Measurements from ENCODE around the gene HDAC4. TPM values are rescaled to one million over a fixed set of nuclear protein-coding genes. Genes with fewer than 3 reads are reported as not detected.

Gene HDAC4
- total RNA-seq, 5 donors from 2014 or later (not counting 1 experiment from before 2014, with no cell fraction given), result 44.8 to 80.2 (median 60.9) TPM

GRCh38 chr2:239132156-239132709 lies 268.6 kb downstream of the HDAC4 start:
- ChIA-PET CTCF (no interaction called here), POLR2A (no interaction called here)
- H3K27me3 Mint-ChIP-seq, result no peaks in the 10 kb centered on the region
- peaks cover 21 to 79% of the 10 kb centered on the region in 2 donors for H3K36me3 ChIP-seq (ENCODE audit: control insufficient read depth in 2 of 2, extremely low read depth in 1 of 2, insufficient read depth in 1 of 2, low read length in 1 of 2)
- peaks cover 0 to 3% of the 10 kb centered on the region in 2 experiments for H3K4me1 ChIP-seq (ENCODE audit: control insufficient read depth in 1 of 2, extremely low read depth in 1 of 2, insufficient read depth in 2 of 2, low read length in 2 of 2)
- no peaks in the 10 kb centered on the region for H3K4me1 Mint-ChIP-seq
- ATAC-seq (replicated peaks in 1 of 4), result no peak
- H3K4me3 ChIP-seq (ENCODE audit: control insufficient read depth in 1 of 2, extremely low read depth in 1 of 2, low read length in 1 of 2), result no peak overlapping the region
- H3K4me3 Mint-ChIP-seq, result no peak overlapping the region
- peaks cover 0 to 4% (median 4%) of the 10 kb centered on the region in 3 donors for H3K9me3 Mint-ChIP-seq
- no peak overlapping the region for H3K27ac ChIP-seq (ENCODE audit: low read length)
- no peaks in the 10 kb centered on the region for H3K9me3 ChIP-seq
- WGBS (ENCODE audit: insufficient coverage), result 97% methylated on average over 12 of the region's 17 CpGs
- H3K36me3 Mint-ChIP-seq, result peaks cover 69% of the 10 kb centered on the region
- no peak overlapping the region for H3K27ac Mint-ChIP-seq
- DNase-seq, result no peak
- H3K27me3 ChIP-seq (replicated peaks in 1 of 2; ENCODE audit: control insufficient read depth in 2 of 2, extremely low read depth in 1 of 2, insufficient read depth in 2 of 2, low read length in 1 of 2), result no peaks in the 10 kb centered on the region

GRCh38 chr2:239131521-239131920 lies 269.3 kb downstream of the HDAC4 start:
- 95% methylated on average over 7 of the region's 10 CpGs for WGBS (ENCODE audit: insufficient coverage)
- Mint-ChIP-seq H3K36me3 (peaks cover 66% of the 10 kb centered on the region), H3K27me3 (no peaks in the 10 kb centered on the region), H3K27ac (no peak overlapping the region), H3K4me1 (no peaks in the 10 kb centered on the region), H3K9me3 (peaks cover 0 to 4% (median 3%) of the 10 kb centered on the region in 3 donors), H3K4me3 (no peak overlapping the region)
- Histone ChIP-seq H3K27me3 (replicated peaks in 1 of 2; ENCODE audit: control insufficient read depth in 2 of 2, extremely low read depth in 1 of 2, insufficient read depth in 2 of 2, low read length in 1 of 2) (no peaks in the 10 kb centered on the region), H3K27ac (ENCODE audit: low read length) (no peak overlapping the region), H3K4me3 (ENCODE audit: control insufficient read depth in 1 of 2, extremely low read depth in 1 of 2, low read length in 1 of 2) (no peak overlapping the region), H3K36me3 (ENCODE audit: control insufficient read depth in 2 of 2, extremely low read depth in 1 of 2, insufficient read depth in 1 of 2, low read length in 1 of 2) (peaks cover 24 to 81% of the 10 kb centered on the region in 2 donors), H3K4me1 (ENCODE audit: control insufficient read depth in 1 of 2, extremely low read depth in 1 of 2, insufficient read depth in 2 of 2, low read length in 2 of 2) (no peaks in the 10 kb centered on the region), H3K9me3 (no peaks in the 10 kb centered on the region)
- DNase-seq (no peak), ATAC-seq (replicated peaks in 1 of 4) (no peak)
- CTCF ChIA-PET, result no interaction called here
- POLR2A ChIA-PET, result no interaction called here

- Histone ChIP-seq H3K4me1 (ENCODE audit: control insufficient read depth in 1 of 2, extremely low read depth in 1 of 2, insufficient read depth in 2 of 2, low read length in 2 of 2) (no peaks in the 10 kb centered on the region), H3K27ac (ENCODE audit: low read length) (no peak overlapping the region), H3K36me3 (ENCODE audit: control insufficient read depth in 2 of 2, extremely low read depth in 1 of 2, insufficient read depth in 1 of 2, low read length in 1 of 2) (peaks cover 30 to 81% of the 10 kb centered on the region in 2 donors), H3K9me3 (no peaks in the 10 kb centered on the region), H3K27me3 (replicated peaks in 1 of 2; ENCODE audit: control insufficient read depth in 2 of 2, extremely low read depth in 1 of 2, insufficient read depth in 2 of 2, low read length in 1 of 2) (no peaks in the 10 kb centered on the region), H3K4me3 (ENCODE audit: control insufficient read depth in 1 of 2, extremely low read depth in 1 of 2, low read length in 1 of 2) (no peak overlapping the region)
- no peak for ATAC-seq (replicated peaks in 1 of 4)
- Mint-ChIP-seq H3K9me3 (no peaks in the 10 kb centered on the region), H3K36me3 (peaks cover 65% of the 10 kb centered on the region), H3K4me3 (no peak overlapping the region), H3K4me1 (no peaks in the 10 kb centered on the region), H3K27me3 (no peaks in the 10 kb centered on the region), H3K27ac (no peak overlapping the region)
- ChIA-PET CTCF (no interaction called here), POLR2A (no interaction called here)
- DNase-seq, result no peak
- 98% methylated on average over 15 of the region's 16 CpGs for WGBS (ENCODE audit: insufficient coverage)
These were observed 270.0 kb downstream of the HDAC4 start for GRCh38 chr2:239130786-239131325.

- no peaks in the 10 kb centered on the region for H3K4me1 Mint-ChIP-seq
- Histone ChIP-seq H3K27me3 (replicated peaks in 1 of 2; ENCODE audit: control insufficient read depth in 2 of 2, extremely low read depth in 1 of 2, insufficient read depth in 2 of 2, low read length in 1 of 2) (no peaks in the 10 kb centered on the region), H3K36me3 (ENCODE audit: control insufficient read depth in 2 of 2, extremely low read depth in 1 of 2, insufficient read depth in 1 of 2, low read length in 1 of 2) (peaks cover 33 to 82% of the 10 kb centered on the region in 2 donors), H3K4me3 (ENCODE audit: control insufficient read depth in 1 of 2, extremely low read depth in 1 of 2, low read length in 1 of 2) (no peak overlapping the region), H3K4me1 (ENCODE audit: control insufficient read depth in 1 of 2, extremely low read depth in 1 of 2, insufficient read depth in 2 of 2, low read length in 2 of 2) (no peaks in the 10 kb centered on the region), H3K27ac (ENCODE audit: low read length) (no peak overlapping the region), H3K9me3 (no peaks in the 10 kb centered on the region)
- ChIA-PET POLR2A (no interaction called here), CTCF (no interaction called here)
- no peak overlapping the region for H3K27ac Mint-ChIP-seq
- no peak overlapping the region for H3K4me3 Mint-ChIP-seq
- H3K9me3 Mint-ChIP-seq, result no peaks in the 10 kb centered on the region
- 89% methylated on average over 9 of the region's 9 CpGs for WGBS (ENCODE audit: insufficient coverage)
- peaks cover 65% of the 10 kb centered on the region for H3K36me3 Mint-ChIP-seq
- no peak for DNase-seq
- ATAC-seq (replicated peaks in 1 of 4), result no peak
- H3K27me3 Mint-ChIP-seq, result no peaks in the 10 kb centered on the region
These were observed 270.8 kb downstream of the HDAC4 start for GRCh38 chr2:239130041-239130440.

- 93% methylated on average over 5 of the region's 8 CpGs for WGBS (ENCODE audit: insufficient coverage)
- POLR2A ChIA-PET, result no interaction called here
These were observed 271.5 kb downstream of the HDAC4 start for GRCh38 chr2:239129147-239129920.

GRCh38 chr2:239128706-239129105 lies 272.1 kb downstream of the HDAC4 start:
- H3K4me1 ChIP-seq (ENCODE audit: control insufficient read depth in 1 of 2, extremely low read depth in 1 of 2, insufficient read depth in 2 of 2, low read length in 2 of 2), result no peaks in the 10 kb centered on the region
- peaks cover 33 to 79% of the 10 kb centered on the region in 2 donors for H3K36me3 ChIP-seq (ENCODE audit: control insufficient read depth in 2 of 2, extremely low read depth in 1 of 2, insufficient read depth in 1 of 2, low read length in 1 of 2)
- no peaks in the 10 kb centered on the region for H3K4me1 Mint-ChIP-seq
- no peaks in the 10 kb centered on the region for H3K27me3 ChIP-seq (replicated peaks in 1 of 2; ENCODE audit: control insufficient read depth in 2 of 2, extremely low read depth in 1 of 2, insufficient read depth in 2 of 2, low read length in 1 of 2)
- 94% methylated on average over 13 of the region's 13 CpGs for WGBS (ENCODE audit: insufficient coverage)
- no peak overlapping the region for H3K27ac ChIP-seq (ENCODE audit: low read length)
- no peak overlapping the region for H3K27ac Mint-ChIP-seq
- DNase-seq (no peak), ATAC-seq (replicated peaks in 1 of 4) (no peak)
- peaks cover 62% of the 10 kb centered on the region for H3K36me3 Mint-ChIP-seq
- no peak overlapping the region for H3K4me3 Mint-ChIP-seq
- H3K9me3 ChIP-seq, result no peaks in the 10 kb centered on the region
- no peaks in the 10 kb centered on the region for H3K9me3 Mint-ChIP-seq
- H3K4me3 ChIP-seq (ENCODE audit: control insufficient read depth in 1 of 2, extremely low read depth in 1 of 2, low read length in 1 of 2), result no peak overlapping the region
- ChIA-PET CTCF (no interaction called here), POLR2A (no interaction called here)
- H3K27me3 Mint-ChIP-seq, result no peaks in the 10 kb centered on the region

More at GRCh38 chr2:239129147-239129920, 271.5 kb downstream of the HDAC4 start:
- ATAC-seq (replicated peaks in 1 of 4), result no peak
- no peaks in the 10 kb centered on the region for H3K9me3 ChIP-seq
- H3K4me1 Mint-ChIP-seq, result no peaks in the 10 kb centered on the region
- no peaks in the 10 kb centered on the region for H3K9me3 Mint-ChIP-seq
- no peak overlapping the region for H3K4me3 ChIP-seq (ENCODE audit: control insufficient read depth in 1 of 2, extremely low read depth in 1 of 2, low read length in 1 of 2)
- peaks cover 35 to 82% of the 10 kb centered on the region in 2 donors for H3K36me3 ChIP-seq (ENCODE audit: control insufficient read depth in 2 of 2, extremely low read depth in 1 of 2, insufficient read depth in 1 of 2, low read length in 1 of 2)
- no peak overlapping the region for H3K27ac ChIP-seq (ENCODE audit: low read length)
- no peaks in the 10 kb centered on the region for H3K4me1 ChIP-seq (ENCODE audit: control insufficient read depth in 1 of 2, extremely low read depth in 1 of 2, insufficient read depth in 2 of 2, low read length in 2 of 2)
- peaks cover 62% of the 10 kb centered on the region for H3K36me3 Mint-ChIP-seq
- no peak overlapping the region for H3K27ac Mint-ChIP-seq
- CTCF ChIA-PET, result no interaction called here
- H3K4me3 Mint-ChIP-seq, result no peak overlapping the region
- DNase-seq, result no peak
- no peaks in the 10 kb centered on the region for H3K27me3 ChIP-seq (replicated peaks in 1 of 2; ENCODE audit: control insufficient read depth in 2 of 2, extremely low read depth in 1 of 2, insufficient read depth in 2 of 2, low read length in 1 of 2)
- no peaks in the 10 kb centered on the region for H3K27me3 Mint-ChIP-seq

All from T-cell (primary cell).